Fibroblast of pulmonary artery (primary cell): ENCODE measurements around the gene AP1B1.

Source experiments
- DNase-seq: peaks from one replicate; pipeline ENCODE4 v3.0.0-alpha.2; 2010; ENCODE audit warnings: low read depth
- H3K4me3 ChIP-seq: replicated peaks from 2 replicates; pipeline ENCODE4 v1.5.1; 2011; ENCODE audit warnings: low read depth, mild to moderate bottlenecking, control low read depth, low read length, moderate library complexity
- TF ChIP-seq, protein P1 (sequence below): IDR thresholded peaks from 2 replicates; pipeline ENCODE4 v1.5.1; 2011; ENCODE audit warnings: mild to moderate bottlenecking, control low read depth, low read length, inconsistent platforms; ENCODE audit errors: missing control alignments

AP1B1 gene

DNA sequence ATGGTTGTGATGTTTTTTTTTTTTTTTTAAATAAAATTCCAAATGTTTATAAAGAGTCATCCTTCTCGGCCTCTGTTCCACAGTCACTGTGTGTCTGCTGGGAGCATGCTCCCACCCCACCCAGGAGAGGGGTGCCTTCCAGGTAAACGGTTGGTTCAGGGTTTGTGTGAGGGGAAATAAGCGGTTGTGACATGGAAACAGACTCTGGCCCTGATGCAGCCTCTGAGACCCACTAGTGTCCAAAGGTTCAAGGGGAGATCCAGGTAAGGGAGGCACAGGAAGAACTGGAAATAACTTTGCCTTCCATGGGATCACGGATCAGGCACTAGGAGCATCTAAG lies 87.9 kb downstream of the AP1B1 start:
- DNase-seq: no peak
- no peak overlapping the region for H3K4me3 ChIP-seq
- TF ChIP-seq, protein P1, sequence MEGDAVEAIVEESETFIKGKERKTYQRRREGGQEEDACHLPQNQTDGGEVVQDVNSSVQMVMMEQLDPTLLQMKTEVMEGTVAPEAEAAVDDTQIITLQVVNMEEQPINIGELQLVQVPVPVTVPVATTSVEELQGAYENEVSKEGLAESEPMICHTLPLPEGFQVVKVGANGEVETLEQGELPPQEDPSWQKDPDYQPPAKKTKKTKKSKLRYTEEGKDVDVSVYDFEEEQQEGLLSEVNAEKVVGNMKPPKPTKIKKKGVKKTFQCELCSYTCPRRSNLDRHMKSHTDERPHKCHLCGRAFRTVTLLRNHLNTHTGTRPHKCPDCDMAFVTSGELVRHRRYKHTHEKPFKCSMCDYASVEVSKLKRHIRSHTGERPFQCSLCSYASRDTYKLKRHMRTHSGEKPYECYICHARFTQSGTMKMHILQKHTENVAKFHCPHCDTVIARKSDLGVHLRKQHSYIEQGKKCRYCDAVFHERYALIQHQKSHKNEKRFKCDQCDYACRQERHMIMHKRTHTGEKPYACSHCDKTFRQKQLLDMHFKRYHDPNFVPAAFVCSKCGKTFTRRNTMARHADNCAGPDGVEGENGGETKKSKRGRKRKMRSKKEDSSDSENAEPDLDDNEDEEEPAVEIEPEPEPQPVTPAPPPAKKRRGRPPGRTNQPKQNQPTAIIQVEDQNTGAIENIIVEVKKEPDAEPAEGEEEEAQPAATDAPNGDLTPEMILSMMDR: no peak

DNA sequence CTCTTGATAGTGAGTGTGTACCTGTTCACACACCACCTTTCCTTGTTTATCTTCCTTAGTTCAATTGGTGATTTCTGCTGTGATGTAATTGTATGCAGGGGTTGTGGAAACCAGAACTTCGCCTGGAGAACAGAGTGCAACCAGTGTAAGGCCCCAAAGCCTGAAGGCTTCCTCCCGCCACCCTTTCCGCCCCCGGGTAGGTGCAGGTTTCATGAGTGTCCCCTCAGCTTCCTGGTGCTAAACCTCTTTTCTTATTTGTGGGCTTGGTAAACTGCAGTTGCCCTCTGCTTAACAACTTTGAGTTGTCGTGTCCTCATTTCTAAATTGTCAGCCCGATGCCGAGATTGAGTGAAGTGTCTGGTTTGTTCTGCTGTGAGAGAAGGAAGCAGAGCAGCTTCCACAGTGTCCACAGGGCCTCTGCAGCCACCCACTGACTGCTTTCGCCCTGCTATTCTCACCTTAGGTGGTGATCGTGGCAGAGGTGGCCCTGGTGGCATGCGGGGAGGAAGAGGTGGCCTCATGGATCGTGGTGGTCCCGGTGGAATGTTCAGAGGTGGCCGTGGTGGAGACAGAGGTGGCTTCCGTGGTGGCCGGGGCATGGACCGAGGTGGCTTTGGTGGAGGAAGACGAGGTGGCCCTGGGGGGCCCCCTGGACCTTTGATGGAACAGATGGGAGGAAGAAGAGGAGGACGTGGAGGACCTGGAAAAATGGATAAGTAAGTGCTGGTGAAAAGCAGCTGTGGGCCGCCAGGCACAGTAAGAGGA lies 89.1 kb downstream of the AP1B1 start:
- TF ChIP-seq, protein P1: no peak
- H3K4me3 ChIP-seq: no peak overlapping the region
- DNase-seq: no peak

GRCh38 chr22:29298641-29299040 lies 89.7 kb downstream of the AP1B1 start:
- TF ChIP-seq, protein P1: no peak
- H3K4me3 ChIP-seq: no peak overlapping the region
- DNase-seq: no peak

- TF ChIP-seq, protein P1: no peak
- H3K4me3 ChIP-seq: no peak overlapping the region
- DNase-seq: no peak
Measured at GRCh38 chr22:29292379-29292778, 96.0 kb downstream of the AP1B1 start.

GRCh38 chr22:29291215-29291614 lies 97.2 kb downstream of the AP1B1 start:
- no peak for DNase-seq
- H3K4me3 ChIP-seq: no peak overlapping the region
- TF ChIP-seq, protein P1: no peak

DNA sequence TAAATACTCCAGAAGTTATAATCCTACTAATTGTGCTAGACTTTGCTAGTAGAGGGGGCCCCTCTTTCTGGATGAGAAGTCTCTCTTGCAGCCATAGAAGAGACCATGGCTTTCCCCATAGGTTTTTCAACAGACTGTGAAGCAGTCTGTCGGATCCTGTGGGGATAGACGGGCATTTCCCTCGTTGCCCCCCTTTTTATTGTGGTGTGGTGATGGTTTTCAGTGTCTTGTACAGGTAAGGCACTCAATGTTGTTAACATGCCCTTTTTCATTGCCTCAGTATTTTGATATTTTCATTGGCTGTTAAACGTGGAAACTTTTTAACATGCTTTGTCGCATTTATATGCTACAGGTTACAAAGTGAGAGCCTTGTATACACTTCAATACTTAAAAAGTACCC lies 98.3 kb downstream of the AP1B1 start:
- no peak overlapping the region for H3K4me3 ChIP-seq
- TF ChIP-seq, protein P1: no peak
- DNase-seq: no peak

GRCh38 chr22:29288837-29289236 lies 99.5 kb downstream of the AP1B1 start:
- TF ChIP-seq, protein P1: no peak
- DNase-seq: no peak
- H3K4me3 ChIP-seq: no peak overlapping the region
